Ovary (tissue), 9 donors: Measurements from ENCODE around the gene FGD2. TPM values are rescaled to one million over a fixed set of nuclear protein-coding genes. Genes with fewer than 3 reads are reported as not detected.

Experiments
- DNase-seq, 5 donors: peaks; one replicate each; pipeline ENCODE4 v3.0.0-alpha.2; 2019 to 2020
- H3K27ac ChIP-seq, 2 donors: fragments of 200-600 bp; one replicate each; pipeline versions ENCODE4 v1.5.1 to v1.8.0; 2019 to 2022
- H3K27me3 ChIP-seq: fragments of 200-600 bp; one replicate; pipeline ENCODE4 v1.8.0; 2022
- H3K36me3 ChIP-seq: fragments of 200-600 bp; sonication (generic); one replicate; pipeline ENCODE4 v1.5.1; 2019
- H3K4me1 ChIP-seq: one replicate; pipeline ENCODE4 v1.8.1; 2013; ENCODE audit warnings: mild to moderate bottlenecking, moderate library complexity; ENCODE audit not compliant: insufficient read depth
- H3K4me3 ChIP-seq: fragments of 200-600 bp; sonication (generic); one replicate; pipeline ENCODE4 v1.5.1; 2017
- H3K9me3 ChIP-seq, 2 donors: fragments of 200-600 bp in 1 of 2; sonication (generic) in 1 of 2; one replicate each; pipeline versions ENCODE4 v1.5.1 to v1.8.1; 2013 to 2019; ENCODE audit warnings: mild to moderate bottlenecking in 1 of 2, moderate library complexity in 1 of 2
- CTCF ChIP-seq, 3 donors: fragments of 450-650 bp in 2 of 3; fragments of 200-600 bp in 1 of 3; IDR thresholded peaks; one replicate each; pipeline versions ENCODE4 v1.5.1 to v1.8.0; 2016 to 2022; ENCODE audit warnings: antibody characterized with exemption in 3 of 3, mild to moderate bottlenecking in 1 of 3
- EP300 ChIP-seq: sonication (generic); formaldehyde crosslinking; IDR thresholded peaks from one replicate; pipeline ENCODE4 v1.6.1; 2017; ENCODE audit warnings: antibody characterized with exemption
- POLR2A ChIP-seq: fragments of 450-650 bp; IDR thresholded peaks from one replicate; pipeline ENCODE4 v1.6.1; 2017; ENCODE audit warnings: antibody characterized with exemption, mild to moderate bottlenecking, moderate library complexity
- WGBS, 3 donors: extraction: QIAGEN DNeasy Blood & Tissue Kit in 1 of 3; methylation state at CpG; one replicate each; pipeline versions ENCODE4 v1.1.5 to v1.1.7; 2013 to 2017; 5-methylcytosine and 5-hydroxymethylcytosine counted together
- intact Hi-C, 4 donors: fragments of 100-400 bp; cut with DNase I; formaldehyde crosslinking; loops; one replicate each; pipeline versions ENCODE4 v1.11.0 to v1.15.1; 2022 to 2023
- polyA plus RNA-seq, 2 donors: library from polyadenylated mRNA; stranded (reverse); fragments of 200-250 nt in 1 of 2; fragments of 350-450 nt in 1 of 2; fragmentation: Illumina TruSeq in 1 of 2; extraction: RNeasy Lipid Tissue Mini Kit (QIAGEN cat#74804) in 1 of 2; gene quantifications; one replicate each; pipeline ENCODE4 v1.2.3, GENCODE V29; 2013 to 2014
- total RNA-seq, 7 donors: library from RNA; depleted of rRNA in 2 of 7; stranded (reverse); fragments of >200 nt in 2 of 7; fragmentation: NEBNext Ultra II Directional in 3 of 7; extraction: Animal tissue kit (Norgen Biotek cat#: 25700) in 3 of 7; gene quantifications; one replicate each; pipeline versions ENCODE4 v1.1.0 to v1.2.4, GENCODE V29; 2016 to 2023
- donor health status: DM: no; HTN: no; CAD: no; lungs with moderate emphysema.
- donor health status: DM: no; HTN: no; CAD: no.
- donor health status: Bipolar disorder and iron deficiency.
- donor health status: DM: yes; HTN: yes; CAD: no.
- donor health status: DM: no; HTN: no; CAD: no.
- donor health status: DM: yes; HTN: yes; CAD: no.

The FGD2 gene
- total and polyA plus RNA-seq, 9 donors, result 2.3 to 13.6 (median 4.1) TPM

GRCh38 chr6:36967757-36968156 lies 37.7 kb upstream of the FGD2 start:
- Histone ChIP-seq H3K36me3 (no peaks in the 10 kb centered on the region), H3K4me3 (no peak overlapping the region), H3K9me3 (no peaks in the 10 kb centered on the region), H3K27me3 (no peaks in the 10 kb centered on the region), H3K27ac (no peak overlapping the region), H3K4me1 (peaks cover 1% of the 10 kb centered on the region)
- 77 to 80% (median 80%) methylated on average over 4 of the region's 4 CpGs for WGBS, 3 donors
- intact Hi-C loops, result no loop called here
- DNase-seq, result no peak
- TF ChIP-seq POLR2A (no peak), CTCF (IDR thresholded peaks at IDR 0.05) (no peak), EP300 (no peak)

- intact Hi-C loops, result no loop called here
- DNase-seq, result peak in 3 of 5 donors; percentile 52 to 75 (median 68)
- 76 to 83% (median 76%) methylated on average over 16 of the region's 16 CpGs for WGBS, 3 donors
- Histone ChIP-seq H3K36me3 (no peaks in the 10 kb centered on the region), H3K9me3 (no peaks in the 10 kb centered on the region), H3K27me3 (no peaks in the 10 kb centered on the region), H3K4me3 (no peak overlapping the region), H3K27ac (no peak overlapping the region), H3K4me1 (peaks cover 1% of the 10 kb centered on the region)
- TF ChIP-seq POLR2A (no peak), EP300 (no peak), CTCF (IDR thresholded peaks at IDR 0.05) (no peak)
Measured at GRCh38 chr6:36968266-36968977, 37.0 kb upstream of the FGD2 start.

- Histone ChIP-seq H3K36me3 (no peaks in the 10 kb centered on the region), H3K9me3 (no peaks in the 10 kb centered on the region), H3K4me3 (no peak overlapping the region), H3K27ac (no peak overlapping the region), H3K27me3 (no peaks in the 10 kb centered on the region), H3K4me1 (peaks cover 1% of the 10 kb centered on the region)
- DNase-seq, result no peak
- intact Hi-C loops, result no loop called here
- TF ChIP-seq POLR2A (no peak), CTCF (IDR thresholded peaks at IDR 0.05) (no peak), EP300 (no peak)
- 81 to 85% (median 81%) methylated on average over 14 of the region's 14 CpGs for WGBS, 3 donors
Measured at GRCh38 chr6:36969240-36969691, 36.2 kb upstream of the FGD2 start.

GRCh38 chr6:36969988-36970891 lies 35.2 kb upstream of the FGD2 start:
- no peak for DNase-seq
- H3K4me1 ChIP-seq, result peaks cover 1% of the 10 kb centered on the region
- H3K4me3 ChIP-seq, result no peak overlapping the region
- TF ChIP-seq EP300 (no peak), POLR2A (no peak), CTCF (IDR thresholded peaks at IDR 0.05) (no peak)
- H3K9me3 ChIP-seq, result no peaks in the 10 kb centered on the region
- intact Hi-C loops, result loop anchor here in 1 of 4 donors (5.0 kb wide), 1 partner anchor 83 kb away; the partner anchor contains the start of gene C6orf89
- WGBS, 3 donors, result 84 to 89% (median 86%) methylated on average over 17 of the region's 17 CpGs
- H3K36me3 ChIP-seq, result no peaks in the 10 kb centered on the region
- no peak overlapping the region for H3K27ac ChIP-seq
- H3K27me3 ChIP-seq, result no peaks in the 10 kb centered on the region
